Gastroesophageal sphincter (tissue), 3 donors: Measurements from ENCODE around the gene KNDC1.

ENCODE experiments used
- EP300 ChIP-seq: sonication (generic); formaldehyde crosslinking; IDR thresholded peaks from one replicate; pipeline ENCODE4 v1.6.1; 2017; ENCODE audit warnings: antibody characterized with exemption, mild to moderate bottlenecking
- POLR2A ChIP-seq, 2 donors: fragments of 450-650 bp; IDR thresholded peaks; one replicate each; pipeline ENCODE4 v1.6.1; 2017; ENCODE audit warnings: antibody characterized with exemption in 2 of 2, mild to moderate bottlenecking in 2 of 2, moderate library complexity in 1 of 2
- TF ChIP-seq, protein P1 (sequence below), 4 experiments: fragments of 200-600 bp in 2 of 4; fragments of 450-650 bp in 2 of 4; sonication (generic) in 1 of 4; IDR thresholded peaks; one replicate each; pipeline ENCODE4 v1.5.1; 2017 to 2019; ENCODE audit warnings: antibody characterized with exemption in 4 of 4, mild to moderate bottlenecking in 2 of 4, moderate library complexity in 2 of 4

GRCh38 chr10:133262696-133263095 is 102.7 kb downstream of the KNDC1 start:
- TF ChIP-seq, protein P1, sequence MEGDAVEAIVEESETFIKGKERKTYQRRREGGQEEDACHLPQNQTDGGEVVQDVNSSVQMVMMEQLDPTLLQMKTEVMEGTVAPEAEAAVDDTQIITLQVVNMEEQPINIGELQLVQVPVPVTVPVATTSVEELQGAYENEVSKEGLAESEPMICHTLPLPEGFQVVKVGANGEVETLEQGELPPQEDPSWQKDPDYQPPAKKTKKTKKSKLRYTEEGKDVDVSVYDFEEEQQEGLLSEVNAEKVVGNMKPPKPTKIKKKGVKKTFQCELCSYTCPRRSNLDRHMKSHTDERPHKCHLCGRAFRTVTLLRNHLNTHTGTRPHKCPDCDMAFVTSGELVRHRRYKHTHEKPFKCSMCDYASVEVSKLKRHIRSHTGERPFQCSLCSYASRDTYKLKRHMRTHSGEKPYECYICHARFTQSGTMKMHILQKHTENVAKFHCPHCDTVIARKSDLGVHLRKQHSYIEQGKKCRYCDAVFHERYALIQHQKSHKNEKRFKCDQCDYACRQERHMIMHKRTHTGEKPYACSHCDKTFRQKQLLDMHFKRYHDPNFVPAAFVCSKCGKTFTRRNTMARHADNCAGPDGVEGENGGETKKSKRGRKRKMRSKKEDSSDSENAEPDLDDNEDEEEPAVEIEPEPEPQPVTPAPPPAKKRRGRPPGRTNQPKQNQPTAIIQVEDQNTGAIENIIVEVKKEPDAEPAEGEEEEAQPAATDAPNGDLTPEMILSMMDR (IDR thresholded peaks at IDR 0.05) = no peak
- TF ChIP-seq POLR2A (IDR thresholded peaks at IDR 0.05) (no peak), EP300 (no peak)
